Activated CD4-positive, alpha-beta memory T cell treated with anti-CD3 and anti-CD28 coated beads for 36 hours (primary cell): ENCODE results near the gene ZNF254. TPM values are rescaled to one million over a fixed set of nuclear protein-coding genes. Genes with fewer than 3 reads are reported as not detected.
A peak's percentile ranks its signal among the peaks of the same experiment; 100 is the strongest.
"Not testable (repeated sequence)": the region's sequence is repeated elsewhere in the genome, so short reads cannot be mapped to it uniquely, and the experiment has no call there.

Experiments used
- CTCF ChIA-PET: fragments of 350-600 bp; sonication (Branson Sonifier 250); formaldehyde crosslinking; loops from one replicate; lab custom pipeline; 2021; ENCODE audit warnings: antibody characterized with exemption, inconsistent platforms; lab: Charles Lee
- POLR2A ChIA-PET: fragments of 350-600 bp; sonication (Branson Sonifier 250); formaldehyde crosslinking; loops from one replicate; lab custom pipeline; 2021; ENCODE audit warnings: antibody characterized with exemption; lab: Charles Lee
- DNase-seq: peaks from one replicate; pipeline ENCODE4 v3.0.0-alpha.2; 2020
- H3K27ac Mint-ChIP-seq: one replicate; pipeline ENCODE4 v1.8.0; 2021; ENCODE audit warnings: mixed read lengths
- H3K27me3 Mint-ChIP-seq: one replicate; pipeline ENCODE4 v1.8.0; 2021; ENCODE audit warnings: mixed read lengths
- H3K36me3 Mint-ChIP-seq: one replicate; pipeline ENCODE4 v1.8.0; 2021; ENCODE audit warnings: mixed read lengths
- H3K4me1 Mint-ChIP-seq: one replicate; pipeline ENCODE4 v1.8.0; 2021; ENCODE audit warnings: low read depth, mixed read lengths
- H3K4me3 Mint-ChIP-seq: one replicate; pipeline ENCODE4 v1.8.0; 2021; ENCODE audit warnings: mild to moderate bottlenecking, mixed read lengths
- H3K9me3 Mint-ChIP-seq: one replicate; pipeline ENCODE4 v1.8.0; 2021; ENCODE audit warnings: mixed read lengths
- intact Hi-C: fragments of 100-400 bp; cut with micrococcal nuclease; formaldehyde crosslinking; loops from one replicate; pipeline ENCODE4 v1.15.1; 2023
- total RNA-seq, 2 experiments: library from RNA; stranded (reverse); gene quantifications; one replicate each; pipeline ENCODE4 v1.2.3, GENCODE V29; 2021

The ZNF254 gene
- 1 to 10 TPM; 6.7 to 7.7 TPM for total RNA-seq

GRCh38 chr19:24086974-24087595 is at the start of gene ZNF254:
Gene ZNF254, plus strand, starts transcription at chr19:24087187. Its CDS starts 121 bp downstream, at chr19:24087308.
- peaks cover 3% of the 10 kb centered on the region for H3K9me3 Mint-ChIP-seq
- peak; percentile 90 for DNase-seq
- peak within 1 kb of the TSS; percentile 95 for H3K4me3 Mint-ChIP-seq
- CTCF ChIA-PET: interaction anchor here (0.6 to 1.3 kb wide), 2 partner anchors 53 to 56 kb away, joined by 3 read pairs; no protein-coding TSS in a partner anchor
- H3K36me3 Mint-ChIP-seq: peaks cover 18% of the 10 kb centered on the region
- intact Hi-C loops: loop anchor here (1.0 to 5.0 kb wide), 4 partner anchors 33 to 835 kb away; partner anchors contain the start of genes ZNF724 and ZNF726
- POLR2A ChIA-PET: interaction anchor here (0.9 to 2.0 kb wide), 4 partner anchors 54 to 692 kb away, joined by 3 to 15 read pairs (median 7); partner anchors contain the start of genes ZNF681, ZNF726 and ZNF91
- H3K27me3 Mint-ChIP-seq: no peaks in the 10 kb centered on the region
- peak within 1 kb of the TSS; percentile 91 for H3K27ac Mint-ChIP-seq
- peaks cover 5% of the 10 kb centered on the region for H3K4me1 Mint-ChIP-seq

DNA sequence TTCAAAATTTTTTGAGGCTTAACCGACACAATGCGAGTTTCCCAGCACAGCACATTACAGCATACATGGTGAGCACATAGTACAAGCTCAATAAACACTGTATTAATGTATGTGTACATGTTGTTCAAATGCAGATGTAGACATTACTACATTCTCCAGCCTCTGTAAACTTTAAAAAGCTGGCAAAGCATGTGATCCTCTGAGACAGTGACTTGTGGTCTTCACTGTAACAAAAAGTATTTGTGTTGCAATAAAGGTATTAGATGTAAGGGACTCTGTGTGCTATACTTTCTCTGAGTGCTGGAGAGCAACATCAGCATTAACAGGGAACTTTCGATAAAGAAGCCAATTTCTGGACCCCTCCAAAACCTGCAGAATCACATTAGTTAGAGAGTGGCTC is 46.4 kb upstream of the ZNF254 start:
- Mint-ChIP-seq H3K36me3 (peaks cover 34% of the 10 kb centered on the region), H3K9me3 (no peaks in the 10 kb centered on the region), H3K4me3 (no peak overlapping the region), H3K27me3 (no peaks in the 10 kb centered on the region), H3K27ac (peak overlapping the region; percentile 18), H3K4me1 (peaks cover 29% of the 10 kb centered on the region)
- ChIA-PET CTCF (no interaction called here), POLR2A (no interaction called here)
- no peak for DNase-seq
- intact Hi-C loops: no loop called here

GRCh38 chr19:24041326-24041725 is 45.7 kb upstream of the ZNF254 start:
- H3K4me3 Mint-ChIP-seq, intact Hi-C loops, DNase-seq, H3K27me3 Mint-ChIP-seq, H3K27ac Mint-ChIP-seq, CTCF ChIA-PET, H3K9me3 Mint-ChIP-seq, POLR2A ChIA-PET: not testable (repeated sequence)
- Mint-ChIP-seq H3K36me3 (peaks cover 32% of the 10 kb centered on the region), H3K4me1 (peaks cover 23% of the 10 kb centered on the region)

DNA sequence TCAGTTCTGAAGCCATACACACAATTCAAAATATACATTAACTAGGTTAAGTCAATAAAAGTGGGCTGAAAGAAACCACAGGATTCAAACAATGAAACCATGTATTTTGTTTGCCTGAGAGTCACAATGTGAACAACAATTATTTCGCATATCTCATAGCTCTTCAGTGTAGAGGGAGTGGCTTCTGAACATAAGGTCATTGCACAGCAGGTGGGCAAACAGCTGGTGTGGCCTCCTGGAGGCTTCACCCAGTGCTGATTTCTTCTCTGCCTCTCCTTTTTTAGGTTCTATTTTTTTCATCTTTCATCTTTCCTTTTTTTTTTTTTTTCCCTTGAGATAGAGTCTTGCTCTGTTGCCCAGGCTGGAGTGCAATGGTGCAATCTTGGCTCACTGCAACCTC is 40.4 kb upstream of the ZNF254 start:
- Mint-ChIP-seq H3K27me3 (no peaks in the 10 kb centered on the region), H3K9me3 (no peaks in the 10 kb centered on the region), H3K4me3 (no peak overlapping the region), H3K4me1 (peaks cover 3% of the 10 kb centered on the region), H3K27ac (no peak overlapping the region), H3K36me3 (peaks cover 48% of the 10 kb centered on the region)
- intact Hi-C loops: no loop called here
- ChIA-PET POLR2A (no interaction called here), CTCF (no interaction called here)
- no peak for DNase-seq

DNA sequence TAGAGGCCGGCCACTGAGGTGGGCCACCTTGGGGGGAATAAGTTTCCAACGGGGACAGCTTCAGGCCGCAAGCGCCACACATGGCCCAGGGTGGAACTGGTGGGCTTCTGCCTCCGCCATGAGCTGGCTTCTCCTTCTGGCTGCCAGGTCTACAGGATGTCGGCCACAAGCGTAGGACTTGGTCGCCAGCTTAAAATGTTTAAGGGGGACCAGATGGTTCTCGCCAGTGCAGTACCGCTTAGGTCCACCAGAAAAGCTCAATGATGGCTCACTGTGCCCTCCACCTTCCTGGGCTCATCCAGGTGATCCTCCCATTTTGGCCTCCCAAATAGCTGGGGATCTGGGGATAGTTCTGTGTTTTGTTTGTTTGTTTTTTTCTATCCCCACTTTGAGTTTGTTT is 38.7 kb upstream of the ZNF254 start:
- Mint-ChIP-seq H3K4me1 (no peaks in the 10 kb centered on the region), H3K4me3 (no peak overlapping the region), H3K36me3 (peaks cover 51% of the 10 kb centered on the region), H3K9me3 (no peaks in the 10 kb centered on the region), H3K27me3 (no peaks in the 10 kb centered on the region), H3K27ac (no peak overlapping the region)
- intact Hi-C loops: no loop called here
- ChIA-PET CTCF (no interaction called here), POLR2A (interaction anchor here (1.0 kb wide), 1 partner anchor 14 kb away, joined by 3 read pairs; no protein-coding TSS in a partner anchor)
- DNase-seq: no peak

DNA sequence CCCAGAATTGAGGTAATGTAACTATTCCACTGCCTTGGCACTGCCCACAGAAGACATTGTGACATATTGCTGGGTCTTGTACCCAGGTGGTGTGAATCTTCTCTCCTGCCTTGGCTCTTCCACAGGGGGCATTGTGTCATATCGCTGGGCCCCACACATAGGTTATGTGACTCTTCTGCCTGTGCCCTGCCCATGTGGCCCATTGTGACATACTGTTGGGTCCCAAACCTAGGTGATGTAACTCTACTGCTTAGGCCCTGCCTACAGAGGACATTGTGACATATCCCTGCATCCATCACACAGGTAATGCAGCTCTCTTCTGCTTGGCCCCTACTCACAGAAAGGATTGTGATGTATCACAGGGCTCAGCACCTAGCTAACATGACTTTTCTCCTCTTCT is 37.5 kb upstream of the ZNF254 start:
- no peak overlapping the region for H3K27ac Mint-ChIP-seq
- ChIA-PET CTCF (no interaction called here), POLR2A (no interaction called here)
- H3K9me3 Mint-ChIP-seq: no peaks in the 10 kb centered on the region
- DNase-seq: no peak
- no peaks in the 10 kb centered on the region for H3K27me3 Mint-ChIP-seq
- intact Hi-C loops: no loop called here
- H3K4me3 Mint-ChIP-seq: no peak overlapping the region
- H3K4me1 Mint-ChIP-seq: peaks cover 11% of the 10 kb centered on the region
- H3K36me3 Mint-ChIP-seq: peaks cover 59% of the 10 kb centered on the region

DNA sequence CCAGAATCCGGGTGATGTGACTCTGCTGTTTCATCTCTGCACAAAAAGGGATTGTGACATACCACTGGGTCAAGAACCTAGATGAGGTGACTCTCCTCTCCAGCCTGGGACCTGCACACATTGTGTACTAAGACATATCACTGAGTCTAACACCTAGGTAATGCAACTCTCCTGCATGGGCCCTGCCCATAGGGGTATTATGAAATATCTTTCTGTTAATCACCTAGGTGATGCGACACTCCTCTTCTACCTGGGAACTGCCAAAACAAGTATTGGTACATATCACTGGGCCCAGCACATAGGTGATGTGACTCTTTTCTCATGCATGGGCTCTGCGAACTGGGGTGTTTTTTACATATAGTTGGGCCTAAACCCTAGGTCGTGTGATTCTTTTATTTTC is 35.5 kb upstream of the ZNF254 start:
- no peak overlapping the region for H3K4me3 Mint-ChIP-seq
- H3K9me3 Mint-ChIP-seq: no peaks in the 10 kb centered on the region
- ChIA-PET POLR2A (no interaction called here), CTCF (no interaction called here)
- H3K36me3 Mint-ChIP-seq: peaks cover 65% of the 10 kb centered on the region
- intact Hi-C loops: no loop called here
- H3K27me3 Mint-ChIP-seq: no peaks in the 10 kb centered on the region
- H3K4me1 Mint-ChIP-seq: peaks cover 19% of the 10 kb centered on the region
- DNase-seq: no peak
- H3K27ac Mint-ChIP-seq: no peak overlapping the region

DNA sequence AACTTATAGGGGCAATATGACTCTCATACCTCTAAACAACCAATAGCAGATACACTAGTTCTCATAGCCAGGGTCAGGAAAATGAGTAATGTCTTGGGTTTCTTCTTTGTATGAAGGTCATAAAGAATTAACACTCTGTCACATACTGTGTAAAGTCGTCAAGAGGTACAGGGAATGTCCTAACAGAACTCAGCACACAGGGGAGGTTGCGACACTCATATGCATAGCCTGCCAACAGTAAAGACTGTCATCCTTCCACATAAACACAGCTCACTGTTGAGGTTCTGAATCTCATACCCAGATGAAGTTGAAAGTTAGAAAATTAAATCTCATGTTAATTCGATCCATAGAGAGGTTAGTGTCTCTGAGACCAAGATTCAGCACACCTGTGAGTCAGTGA is 34.2 kb upstream of the ZNF254 start:
- Mint-ChIP-seq H3K9me3 (no peaks in the 10 kb centered on the region), H3K27me3 (no peaks in the 10 kb centered on the region), H3K36me3 (peaks cover 62% of the 10 kb centered on the region), H3K4me1 (peaks cover 19% of the 10 kb centered on the region), H3K4me3 (no peak overlapping the region), H3K27ac (no peak overlapping the region)
- intact Hi-C loops: no loop called here
- no peak for DNase-seq
- ChIA-PET POLR2A (no interaction called here), CTCF (no interaction called here)

GRCh38 chr19:24053601-24054000 is 33.4 kb upstream of the ZNF254 start:
- POLR2A ChIA-PET: interaction anchor here (0.6 kb wide), 1 partner anchor 20 kb away, joined by 3 read pairs; no protein-coding TSS in a partner anchor
- CTCF ChIA-PET: no interaction called here
- peak overlapping the region; percentile 75 for H3K27ac Mint-ChIP-seq

GRCh38 chr19:24054044-24054935 is 32.7 kb upstream of the ZNF254 start:
- Mint-ChIP-seq H3K27ac (peak overlapping the region; percentile 75), H3K9me3 (no peaks in the 10 kb centered on the region), H3K4me3 (no peak overlapping the region), H3K4me1 (peaks cover 19% of the 10 kb centered on the region), H3K36me3 (peaks cover 57% of the 10 kb centered on the region), H3K27me3 (no peaks in the 10 kb centered on the region)
- POLR2A ChIA-PET: interaction anchor here (0.6 kb wide), 1 partner anchor 21 kb away, joined by 3 read pairs; no protein-coding TSS in a partner anchor
- DNase-seq: peak; percentile 28
- intact Hi-C loops: loop anchor here (1.0 to 2.0 kb wide), 4 partner anchors 8 to 33 kb away; partner anchors contain the start of gene ZNF254
- CTCF ChIA-PET: no interaction called here

More at GRCh38 chr19:24053601-24054000, 33.4 kb upstream of the ZNF254 start:
- DNase-seq: no peak
- no peaks in the 10 kb centered on the region for H3K9me3 Mint-ChIP-seq
- H3K4me1 Mint-ChIP-seq: peaks cover 19% of the 10 kb centered on the region
- peaks cover 57% of the 10 kb centered on the region for H3K36me3 Mint-ChIP-seq
- no peak overlapping the region for H3K4me3 Mint-ChIP-seq
- no peaks in the 10 kb centered on the region for H3K27me3 Mint-ChIP-seq
- intact Hi-C loops: no loop called here

DNA sequence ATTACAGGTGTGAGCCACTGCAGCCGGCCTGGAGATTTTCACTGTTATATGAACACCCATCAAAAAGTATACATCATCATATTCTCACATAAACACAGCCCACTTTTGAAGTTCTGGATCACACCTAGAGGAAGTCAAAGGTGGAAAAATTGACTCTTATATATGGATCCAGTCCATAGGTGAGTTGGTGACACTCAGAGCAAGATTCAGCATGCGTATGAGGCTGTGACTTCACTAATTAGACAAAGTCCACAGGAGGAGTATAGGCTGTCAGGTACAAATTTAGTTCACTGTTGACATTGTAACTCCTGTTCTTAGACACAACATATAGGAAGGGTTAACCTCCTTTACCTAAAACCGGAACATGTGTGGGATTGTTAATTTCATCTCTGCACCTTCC is 31.4 kb upstream of the ZNF254 start:
- ChIA-PET POLR2A (no interaction called here), CTCF (interaction anchor here (0.6 kb wide), 1 partner anchor 682 kb away, joined by 3 read pairs; no protein-coding TSS in a partner anchor)
- H3K36me3 Mint-ChIP-seq: peaks cover 51% of the 10 kb centered on the region
- peaks cover 23% of the 10 kb centered on the region for H3K4me1 Mint-ChIP-seq
- H3K27me3 Mint-ChIP-seq: no peaks in the 10 kb centered on the region
- no peaks in the 10 kb centered on the region for H3K9me3 Mint-ChIP-seq
- intact Hi-C loops: loop anchor here (2.0 kb wide), 1 partner anchor 15 kb away; no protein-coding TSS in a partner anchor
- H3K4me3 Mint-ChIP-seq: no peak overlapping the region
- DNase-seq: no peak
- no peak overlapping the region for H3K27ac Mint-ChIP-seq

DNA sequence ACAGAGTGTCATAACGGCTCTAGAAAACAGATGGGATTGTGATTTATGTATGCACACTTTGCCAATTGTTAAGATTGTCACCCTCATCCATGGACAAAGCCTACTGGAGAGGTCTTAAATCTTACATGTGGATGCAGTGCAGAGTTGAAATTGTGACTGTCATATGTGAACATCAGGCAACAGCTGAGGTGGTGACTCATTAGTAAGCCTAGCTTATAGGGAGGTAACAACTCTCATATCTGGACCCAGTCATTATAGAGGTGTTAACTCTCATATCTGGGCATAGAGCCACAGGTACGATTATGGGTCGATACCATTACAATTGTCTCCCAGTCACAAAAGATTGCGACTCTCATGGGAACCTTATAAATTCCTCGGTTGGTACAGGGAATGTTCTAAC is 29.8 kb upstream of the ZNF254 start:
- H3K27ac Mint-ChIP-seq: no peak overlapping the region
- H3K36me3 Mint-ChIP-seq: peaks cover 41% of the 10 kb centered on the region
- H3K4me1 Mint-ChIP-seq: peaks cover 25% of the 10 kb centered on the region
- H3K27me3 Mint-ChIP-seq: no peaks in the 10 kb centered on the region
- no peak overlapping the region for H3K4me3 Mint-ChIP-seq
- no peak for DNase-seq
- POLR2A ChIA-PET: no interaction called here
- CTCF ChIA-PET: no interaction called here
- no peaks in the 10 kb centered on the region for H3K9me3 Mint-ChIP-seq
- intact Hi-C loops: no loop called here
